Frontal cortex (tissue), 4 donors: ENCODE results near the gene OR51Q1. TPM values are rescaled to one million over a fixed set of nuclear protein-coding genes. Genes with fewer than 3 reads are reported as not detected.

Source experiments
- DNase-seq, 2 donors: peaks; one replicate each; pipeline ENCODE4 v3.0.0; 2012; ENCODE audit warnings: low spot score in 2 of 2
- FAIRE-seq: peaks from 2 replicates; lab custom pipeline; 2012; peaks lifted over from hg19 to GRCh38; lab: Jason Lieb, UNC
- total RNA-seq: library from RNA; depleted of rRNA; stranded (reverse); fragments of >200 nt; gene quantifications from one replicate; pipeline ENCODE4 v1.2.3, GENCODE V29; 2014
- donor health status: control.
- donor health status: control.
- donor health status: control.

OR51Q1 gene
- total RNA-seq: not detected

GRCh38 chr11:5421811-5422210 lies at the start of gene OR51Q1:
OR51Q1 (plus strand) TSS chr11:5422111; CDS start chr11:5422201, 90 bp downstream.
- FAIRE-seq (no peak), DNase-seq (no peak)

- no peak for FAIRE-seq
- DNase-seq: peak; percentile 1 to 13
These were observed 41.1 kb upstream of the OR51Q1 start for GRCh38 chr11:5380740-5381342.

- FAIRE-seq (no peak), DNase-seq (no peak)
These were observed 38.3 kb upstream of the OR51Q1 start, which contains the start of gene OR51M1 for GRCh38 chr11:5383576-5383975. OR51M1 (plus strand) TSS chr11:5383812; CDS start chr11:5389399, 5,587 bp downstream.

- FAIRE-seq: no peak
- no peak for DNase-seq
These were observed 37.6 kb upstream of the OR51Q1 start for GRCh38 chr11:5384335-5384734.

- DNase-seq: no peak
- no peak for FAIRE-seq
These were observed 31.7 kb upstream of the OR51Q1 start for GRCh38 chr11:5390210-5390609.

GRCh38 chr11:5394091-5394490 lies 27.8 kb upstream of the OR51Q1 start:
- FAIRE-seq: no peak
- DNase-seq: no peak

GRCh38 chr11:5398936-5399335 lies 23.0 kb upstream of the OR51Q1 start:
- FAIRE-seq (no peak), DNase-seq (no peak)

GRCh38 chr11:5405173-5405572 lies 16.7 kb upstream of the OR51Q1 start:
- no peak for FAIRE-seq
- no peak for DNase-seq

GRCh38 chr11:5420993-5421392 lies 918 bp upstream of the OR51Q1 start:
- FAIRE-seq: no peak

GRCh38 chr11:5423131-5423530 lies 1.2 kb downstream of the OR51Q1 start:
- DNase-seq (no peak), FAIRE-seq (no peak)

More at GRCh38 chr11:5420993-5421392, 918 bp upstream of the OR51Q1 start:
- no peak for DNase-seq

GRCh38 chr11:5441414-5441813 lies 19.5 kb downstream of the OR51Q1 start, which contains the start of gene OR51I1:
OR51I1 (minus strand) TSS chr11:5441514; CDS start chr11:5441514, 0 bp downstream.
- DNase-seq (no peak), FAIRE-seq (no peak)

- no peak for DNase-seq
- FAIRE-seq: no peak
These were observed 22.0 kb downstream of the OR51Q1 start for GRCh38 chr11:5443835-5444393.

- no peak for DNase-seq
- FAIRE-seq: no peak
These were observed 27.1 kb downstream of the OR51Q1 start, which contains the start of gene OR51I2 for GRCh38 chr11:5449023-5449422. OR51I2 (plus strand) TSS chr11:5449323; CDS start chr11:5453489, 4,166 bp downstream.

GRCh38 chr11:5449432-5449831 lies 27.5 kb downstream of the OR51Q1 start:
- no peak for FAIRE-seq
- DNase-seq: no peak

GRCh38 chr11:5460983-5461621 lies 39.2 kb downstream of the OR51Q1 start:
- DNase-seq: no peak
- FAIRE-seq: no peak

GRCh38 chr11:5467527-5467926 lies 45.6 kb downstream of the OR51Q1 start:
- DNase-seq (no peak), FAIRE-seq (no peak)

Other genes with a start within 250 kb of the OR51Q1 start
- gene OR51V1, start 221.4 kb upstream of the OR51Q1 start, total RNA-seq: not detected
- gene HBB, start 195.0 kb upstream of the OR51Q1 start, total RNA-seq: 552 TPM
- gene HBD, start 187.6 kb upstream of the OR51Q1 start, total RNA-seq: not detected
- 2.0 TPM for gene HBG1, start 172.3 kb upstream of the OR51Q1 start, total RNA-seq
- 2,646 TPM for gene HBG2, start 167.3 kb upstream of the OR51Q1 start, total RNA-seq
- gene HBE1, start 152.2 kb upstream of the OR51Q1 start, total RNA-seq: 15.1 TPM
- gene OR51B4, start 120.2 kb upstream of the OR51Q1 start, total RNA-seq: 0.41 TPM
- 0.41 TPM for gene OR51B2, start 97.8 kb upstream of the OR51Q1 start, total RNA-seq
- 0.82 TPM for gene OR51B5, start 78.6 kb upstream of the OR51Q1 start, total RNA-seq
- gene OR51B6, start 70.6 kb upstream of the OR51Q1 start, total RNA-seq: not detected
- gene OR51M1, start 38.3 kb upstream of the OR51Q1 start, total RNA-seq: not detected
- gene OR51I1, start 19.4 kb downstream of the OR51Q1 start, total RNA-seq: not detected
- gene OR51I2, start 27.2 kb downstream of the OR51Q1 start, total RNA-seq: not detected
- not detected for gene OR52D1, start 66.6 kb downstream of the OR51Q1 start, total RNA-seq
- under 0.01 TPM for gene UBQLN3, start 87.8 kb downstream of the OR51Q1 start, total RNA-seq
- gene UBQLNL, start 94.6 kb downstream of the OR51Q1 start, total RNA-seq: under 0.01 TPM
- 0.41 TPM for gene OR52H1, start 126.4 kb downstream of the OR51Q1 start, total RNA-seq
- gene OR52B6, start 158.8 kb downstream of the OR51Q1 start, total RNA-seq: not detected
- 0.41 TPM for gene TRIM6, start 174.5 kb downstream of the OR51Q1 start, total RNA-seq
- 1.6 TPM for gene TRIM34, start 202.9 kb downstream of the OR51Q1 start, total RNA-seq